Lung (tissue), 16 donors: ENCODE results near the gene PITRM1. TPM values are rescaled to one million over a fixed set of nuclear protein-coding genes. Genes with fewer than 3 reads are reported as not detected.
"Not testable (repeated sequence)": the region's sequence is repeated elsewhere in the genome, so short reads cannot be mapped to it uniquely, and the experiment has no call there.

ENCODE experiments used
- ATAC-seq: fragments of 200-7000 bp; cut with Tn5 transposase; one replicate; pipeline ENCODE4 v1.9.1; 2020; ENCODE audit warnings: moderate number of reproducible peaks; ENCODE audit not compliant: insufficient read depth, low FRiP score
- DNase-seq, 3 donors: peaks; one replicate each; pipeline ENCODE4 v3.0.0-alpha.2; 2013 to 2017
- H3K27ac ChIP-seq, 2 donors: one replicate each; pipeline ENCODE4 v1.5.1; 2013; ENCODE audit warnings: mild to moderate bottlenecking in 2 of 2, moderate library complexity in 2 of 2, control low read depth in 1 of 2, inconsistent platforms in 1 of 2, low read depth in 1 of 2, low read length in 1 of 2
- H3K27me3 ChIP-seq, 3 donors: one replicate each; pipeline ENCODE4 v1.5.1; 2013; ENCODE audit warnings: low read length in 2 of 3; ENCODE audit not compliant: control insufficient read depth in 3 of 3, insufficient read depth in 3 of 3
- H3K36me3 ChIP-seq, 4 donors: one replicate each; pipeline ENCODE4 v1.5.1; 2013; ENCODE audit warnings: low read length in 4 of 4, mild to moderate bottlenecking in 1 of 4, moderate library complexity in 1 of 4; ENCODE audit not compliant: control insufficient read depth in 4 of 4, insufficient read depth in 4 of 4
- H3K4me1 ChIP-seq, 5 donors: one replicate each; pipeline ENCODE4 v1.5.1; 2013; ENCODE audit warnings: low read length in 5 of 5, mild to moderate bottlenecking in 2 of 5, moderate library complexity in 1 of 5; ENCODE audit not compliant: control insufficient read depth in 5 of 5, insufficient read depth in 5 of 5
- H3K4me3 ChIP-seq: one replicate; pipeline ENCODE4 v1.5.1; 2013; ENCODE audit warnings: mild to moderate bottlenecking, control low read depth, moderate library complexity
- H3K9ac ChIP-seq, 2 donors: one replicate each; pipeline ENCODE4 v1.5.1; 2013; ENCODE audit warnings: low read length in 2 of 2, control low read depth in 1 of 2; ENCODE audit not compliant: insufficient read depth in 1 of 2
- H3K9me3 ChIP-seq, 4 donors: one replicate each; pipeline ENCODE4 v1.5.1; 2013; ENCODE audit warnings: low read length in 3 of 4, mild to moderate bottlenecking in 1 of 4, moderate library complexity in 1 of 4; ENCODE audit not compliant: control insufficient read depth in 4 of 4, insufficient read depth in 3 of 4
- WGBS, 2 donors: extraction: QIAGEN DNeasy Blood & Tissue Kit; methylation state at CpG; one replicate each; pipeline ENCODE4 v1.1.7; 2013; 5-methylcytosine and 5-hydroxymethylcytosine counted together
- long read RNA-seq, 5 donors: transcript quantifications; one replicate each; lab custom pipeline, GENCODE V29; 2026
- polyA plus RNA-seq, 2 donors: library from polyadenylated mRNA; stranded (reverse); fragments of 200-250 nt; gene quantifications; one replicate each; pipeline ENCODE4 v1.2.1, GENCODE V29; 2013
- total RNA-seq, 2 donors: library from RNA; depleted of rRNA in 1 of 2; stranded (reverse); fragments of >200 nt in 1 of 2; gene quantifications; one replicate each; pipeline ENCODE4 v1.2.1, GENCODE V29; 2014 to 2021
- TF ChIP-seq, protein P1 (sequence below): IDR thresholded peaks from 2 replicates; pipeline ENCODE4 v1.5.1; 2012; ENCODE audit warnings: mild to moderate bottlenecking; ENCODE audit errors: control extremely low read depth, extremely low read depth
- donor health status: control.
- donor health status: control.
- donor health status: Bipolar disorder and iron deficiency.
- donor health status: healthy.
- donor health status: DM: yes; HTN: yes; CAD: no.

The PITRM1 gene
- total RNA-seq: 10 to 100 TPM; 74.7 to 88.5 TPM
- polyA plus RNA-seq: 10 to 100 TPM; 46.5 to 46.6 TPM
- long read RNA-seq, donor 1, partial matches to known transcripts: 0 of 3 reads
- long read RNA-seq, donor 1, other reads (novel, unspliced or antisense): 0 of 3 reads
- long read RNA-seq, donor 2: 0 reads
- long read RNA-seq, donor 3, partial matches to known transcripts: 0 of 1 reads
- long read RNA-seq, donor 3, other reads (novel, unspliced or antisense): 0 of 1 reads
- long read RNA-seq, donor 4, partial matches to known transcripts: 6 of 6 reads
- long read RNA-seq, donor 4, other reads (novel, unspliced or antisense): 0 of 6 reads
- long read RNA-seq, donor 5, partial matches to known transcripts: 8 of 11 reads
- long read RNA-seq, donor 5, other reads (novel, unspliced or antisense): 0 of 11 reads

- peaks cover 0 to 11% (median 0%) of the 10 kb centered on the region in 5 donors for H3K4me1 ChIP-seq
- H3K36me3 ChIP-seq: peaks cover 0 to 17% (median 9%) of the 10 kb centered on the region in 4 donors
- H3K27ac ChIP-seq: peak within 1 kb of the TSS; percentile 87 to 96
- no peaks in the 10 kb centered on the region for H3K27me3 ChIP-seq
- 0% methylated on average over 70 to 73 of the region's 73 CpGs for WGBS, 2 donors
- H3K9me3 ChIP-seq: no peaks in the 10 kb centered on the region
- DNase-seq (peak; percentile 98 to 99 (median 99)), ATAC-seq (peak; percentile 92)
- H3K4me3 ChIP-seq: peak within 1 kb of the TSS; percentile 76
- TF ChIP-seq, protein P1, sequence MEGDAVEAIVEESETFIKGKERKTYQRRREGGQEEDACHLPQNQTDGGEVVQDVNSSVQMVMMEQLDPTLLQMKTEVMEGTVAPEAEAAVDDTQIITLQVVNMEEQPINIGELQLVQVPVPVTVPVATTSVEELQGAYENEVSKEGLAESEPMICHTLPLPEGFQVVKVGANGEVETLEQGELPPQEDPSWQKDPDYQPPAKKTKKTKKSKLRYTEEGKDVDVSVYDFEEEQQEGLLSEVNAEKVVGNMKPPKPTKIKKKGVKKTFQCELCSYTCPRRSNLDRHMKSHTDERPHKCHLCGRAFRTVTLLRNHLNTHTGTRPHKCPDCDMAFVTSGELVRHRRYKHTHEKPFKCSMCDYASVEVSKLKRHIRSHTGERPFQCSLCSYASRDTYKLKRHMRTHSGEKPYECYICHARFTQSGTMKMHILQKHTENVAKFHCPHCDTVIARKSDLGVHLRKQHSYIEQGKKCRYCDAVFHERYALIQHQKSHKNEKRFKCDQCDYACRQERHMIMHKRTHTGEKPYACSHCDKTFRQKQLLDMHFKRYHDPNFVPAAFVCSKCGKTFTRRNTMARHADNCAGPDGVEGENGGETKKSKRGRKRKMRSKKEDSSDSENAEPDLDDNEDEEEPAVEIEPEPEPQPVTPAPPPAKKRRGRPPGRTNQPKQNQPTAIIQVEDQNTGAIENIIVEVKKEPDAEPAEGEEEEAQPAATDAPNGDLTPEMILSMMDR: no peak
- peak within 1 kb of the TSS; percentile 65 for H3K9ac ChIP-seq
Measured at GRCh38 chr10:3172446-3173170, at the start of gene PITRM1. PITRM1 (minus strand) TSS chr10:3172782; CDS start chr10:3172772, 10 bp downstream.

DNA sequence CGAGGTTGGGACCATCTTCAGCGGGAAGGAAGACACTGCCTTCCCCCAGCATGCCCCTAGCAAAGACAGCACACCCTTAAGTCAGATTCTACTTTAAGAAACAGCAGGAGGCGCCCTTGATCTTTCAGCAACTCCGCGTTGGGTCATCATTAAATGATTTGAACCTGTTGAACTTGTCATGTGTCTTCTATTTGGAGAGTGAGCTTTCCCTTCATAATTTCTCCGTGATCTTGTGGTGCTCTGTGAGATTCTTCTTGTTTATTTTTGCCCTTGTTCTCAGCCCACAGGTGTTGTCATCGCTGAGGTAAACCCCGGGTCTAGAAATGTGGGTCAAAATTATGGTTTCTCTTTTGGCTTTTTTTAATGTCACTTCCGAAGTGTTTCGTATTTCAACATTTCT is 49.5 kb upstream of the PITRM1 start:
- Histone ChIP-seq H3K27me3 (no peaks in the 10 kb centered on the region), H3K9me3 (no peaks in the 10 kb centered on the region), H3K27ac (no peak overlapping the region), H3K9ac (no peak overlapping the region), H3K4me3 (no peak overlapping the region), H3K36me3 (no peaks in the 10 kb centered on the region), H3K4me1 (peaks cover 0 to 3% (median 0%) of the 10 kb centered on the region in 5 donors)
- 79 to 80% methylated on average over 10 of the region's 10 CpGs for WGBS, 2 donors
- DNase-seq (no peak), ATAC-seq (no peak)
- TF ChIP-seq, protein P1: no peak

DNA sequence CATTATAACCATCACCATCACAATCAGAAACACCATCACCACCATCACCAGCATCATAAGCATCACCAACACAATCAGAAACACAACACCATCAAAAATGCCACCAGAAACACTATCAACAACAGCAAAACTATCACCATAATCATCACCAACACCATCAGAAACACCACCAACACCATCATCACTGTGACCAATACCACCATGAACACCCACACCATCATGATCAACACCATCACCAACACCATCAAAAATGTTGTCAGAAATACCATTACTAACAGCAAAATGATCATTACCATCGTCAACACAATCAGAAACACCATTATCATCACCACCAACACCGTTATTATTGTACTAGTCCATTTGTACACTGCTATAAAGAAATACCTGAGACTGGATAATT is 49.0 kb upstream of the PITRM1 start:
- H3K36me3 ChIP-seq, H3K4me3 ChIP-seq, H3K4me1 ChIP-seq, H3K9me3 ChIP-seq, H3K27ac ChIP-seq, ATAC-seq, H3K27me3 ChIP-seq, DNase-seq, H3K9ac ChIP-seq: not testable (repeated sequence)
- WGBS, 2 donors: no CpG with 5 or more reads among the region's 2 CpGs

- ATAC-seq: no peak
- no peaks in the 10 kb centered on the region for H3K27me3 ChIP-seq
- no peak overlapping the region for H3K4me3 ChIP-seq
- no peaks in the 10 kb centered on the region for H3K36me3 ChIP-seq
- DNase-seq: no peak
- H3K9ac ChIP-seq: no peak overlapping the region
- TF ChIP-seq, protein P1: no peak
- no peak overlapping the region for H3K27ac ChIP-seq
- H3K4me1 ChIP-seq: no peaks in the 10 kb centered on the region
- no peaks in the 10 kb centered on the region for H3K9me3 ChIP-seq
Measured at GRCh38 chr10:3220853-3221252, 48.3 kb upstream of the PITRM1 start.

DNA sequence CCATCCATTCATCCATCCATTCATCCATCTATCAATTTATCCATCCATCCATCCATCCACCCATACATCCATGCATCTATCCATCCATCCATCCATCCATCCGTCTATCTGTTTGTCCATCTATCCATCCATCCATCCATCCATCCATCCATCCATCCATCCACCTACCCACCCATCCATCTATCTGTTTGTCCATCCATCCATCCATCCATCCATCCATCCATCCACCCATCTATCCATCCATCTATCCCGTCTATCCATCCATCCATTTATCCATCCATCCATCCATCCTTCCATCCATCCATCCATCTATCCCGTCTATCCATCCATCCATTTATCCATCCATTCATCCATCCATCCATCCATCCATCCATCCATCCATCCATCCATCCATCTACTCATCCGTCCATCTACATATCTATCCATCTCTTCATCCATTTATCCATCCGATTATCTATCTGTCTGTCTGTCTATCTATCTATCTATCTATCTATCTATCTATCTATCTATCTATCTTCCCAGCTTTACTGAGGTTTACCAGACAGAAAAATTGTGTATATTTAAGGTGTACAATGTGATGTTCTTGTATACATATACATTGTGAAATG is 46.5 kb upstream of the PITRM1 start:
- not testable (repeated sequence) for H3K27me3 ChIP-seq, DNase-seq, H3K9ac ChIP-seq, H3K4me3 ChIP-seq, H3K4me1 ChIP-seq, ATAC-seq, H3K27ac ChIP-seq, H3K36me3 ChIP-seq, H3K9me3 ChIP-seq
- WGBS, 2 donors: 95 to 96% methylated on average over 5 of the region's 5 CpGs
